Stimulated activated CD4-positive, alpha-beta T cell treated with anti-CD3 and anti-CD28 coated beads, Interleukin-4, amount 100 ng/mL, for 48 hours (primary cell): ENCODE data around the gene DCXR.

Source experiments
- DNase-seq, 2 donors: peaks; one replicate each; pipeline ENCODE4 v3.0.0-alpha.2; 2020; ENCODE audit warnings: low read depth in 2 of 2

Gene DCXR

DNA sequence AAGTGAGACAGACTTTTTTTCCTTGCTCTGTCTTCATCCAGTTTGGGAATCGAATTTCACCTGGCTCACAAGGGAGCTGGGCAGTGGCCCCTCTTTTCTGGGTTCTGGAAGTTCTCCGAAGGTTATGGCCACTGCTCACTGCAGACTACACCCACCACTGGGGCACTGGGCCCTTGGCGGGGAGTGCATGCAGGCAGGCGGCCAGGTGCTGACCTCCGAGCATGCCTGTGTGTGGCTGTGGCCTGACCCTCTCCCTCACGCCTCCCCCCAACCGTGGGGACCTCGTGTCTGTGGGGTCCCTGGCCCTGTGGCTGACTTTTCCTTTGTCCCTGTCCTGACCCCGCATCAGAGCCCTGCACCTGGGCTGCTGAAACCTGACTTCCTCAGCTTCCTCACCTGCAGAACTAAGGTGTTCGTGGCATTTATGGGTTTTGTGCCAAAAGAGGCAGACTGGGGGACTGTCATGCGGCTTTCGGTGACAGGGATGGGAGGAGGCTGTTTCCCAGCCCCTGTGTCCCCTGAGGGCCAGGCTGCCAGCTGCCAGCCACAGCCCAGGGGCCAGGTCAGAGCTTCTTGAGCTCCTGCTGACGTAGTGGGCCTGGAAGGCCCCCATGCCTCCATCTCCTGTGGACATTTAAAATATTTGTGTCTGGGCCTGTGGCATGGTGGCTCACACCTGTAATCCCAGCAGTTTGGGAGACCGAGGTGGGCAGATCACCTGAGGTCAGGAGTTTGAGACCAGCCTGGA lies 38.6 kb downstream of the DCXR start:
- DNase-seq: no peak

DNA sequence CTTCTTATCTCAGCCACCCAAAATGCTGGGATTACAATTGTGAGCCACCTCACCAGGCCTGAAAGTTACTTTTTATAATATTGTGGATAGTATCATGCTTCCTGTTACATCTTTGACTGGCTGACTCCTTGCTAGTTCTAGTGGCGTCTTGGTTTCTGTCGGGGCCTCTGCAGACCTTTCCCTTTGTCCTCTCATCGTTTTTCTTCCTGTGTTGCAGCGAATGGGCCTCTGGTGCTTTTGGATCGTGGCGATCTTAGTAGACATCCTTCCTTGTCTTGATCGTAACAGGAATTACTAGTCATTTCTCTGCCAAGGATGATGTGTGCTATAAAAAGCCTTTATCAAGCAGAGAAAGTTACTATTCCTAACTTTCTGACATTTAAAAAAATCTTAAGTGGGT lies 39.3 kb downstream of the DCXR start:
- no peak for DNase-seq

DNA sequence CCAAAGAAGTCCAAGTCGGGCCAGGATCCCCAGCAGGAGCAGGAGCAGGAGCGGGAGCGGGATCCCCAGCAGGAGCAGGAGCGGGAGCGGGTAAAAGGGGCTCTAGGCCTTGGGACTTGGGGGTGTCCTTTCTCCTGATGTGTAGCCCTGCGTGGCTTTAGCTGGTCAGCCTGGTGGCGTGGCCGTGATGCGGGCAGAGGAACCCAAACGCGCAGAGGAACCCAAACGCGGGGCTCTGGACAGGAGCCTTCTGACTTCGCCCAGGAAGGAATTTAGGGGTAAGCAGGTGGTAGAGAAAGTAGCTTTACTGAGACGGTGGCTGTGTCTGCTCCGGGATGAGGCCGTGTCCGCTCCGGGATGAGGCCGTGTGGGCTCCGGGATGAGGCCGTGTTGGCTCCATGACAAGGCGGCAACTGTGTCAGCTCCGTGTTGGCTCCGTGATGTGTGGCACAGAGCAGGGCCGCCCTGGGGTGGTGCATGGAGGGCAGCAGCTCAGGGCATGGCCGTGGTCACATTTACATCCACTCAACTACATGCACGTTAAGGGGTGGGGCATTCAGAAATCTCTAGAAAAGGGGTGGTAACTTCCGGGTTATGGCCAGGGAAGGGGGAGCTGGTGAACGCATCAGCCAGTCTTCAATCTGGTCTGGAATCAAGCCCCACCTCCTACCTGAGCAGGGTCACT lies 40.6 kb downstream of the DCXR start:
- DNase-seq: no peak

DNA sequence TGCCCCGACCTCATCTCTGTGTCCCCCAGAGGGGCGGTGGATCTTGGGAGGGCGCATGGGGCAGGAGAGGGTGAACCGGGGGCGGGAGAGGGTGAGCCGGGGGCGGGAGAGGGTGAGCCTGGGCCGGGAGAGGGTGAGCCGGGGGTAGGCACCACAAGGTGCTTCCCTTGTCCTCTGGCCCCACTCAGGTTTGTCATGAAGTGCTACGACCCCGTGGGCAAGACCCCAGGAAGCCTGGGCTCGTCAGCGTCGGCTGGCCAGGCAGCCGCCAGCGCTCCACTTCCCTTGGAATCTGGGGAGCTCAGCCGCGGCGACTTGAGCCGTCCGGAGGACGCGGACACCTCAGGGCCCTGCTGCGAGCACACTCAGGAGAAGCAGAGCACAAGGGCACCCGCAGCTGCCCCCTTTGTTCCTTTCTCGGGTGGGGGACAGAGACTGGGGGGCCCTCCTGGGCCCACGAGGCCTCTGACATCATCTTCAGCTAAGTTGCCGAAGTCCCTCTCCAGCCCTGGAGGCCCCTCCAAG lies 41.2 kb downstream of the DCXR start:
- DNase-seq: no peak

DNA sequence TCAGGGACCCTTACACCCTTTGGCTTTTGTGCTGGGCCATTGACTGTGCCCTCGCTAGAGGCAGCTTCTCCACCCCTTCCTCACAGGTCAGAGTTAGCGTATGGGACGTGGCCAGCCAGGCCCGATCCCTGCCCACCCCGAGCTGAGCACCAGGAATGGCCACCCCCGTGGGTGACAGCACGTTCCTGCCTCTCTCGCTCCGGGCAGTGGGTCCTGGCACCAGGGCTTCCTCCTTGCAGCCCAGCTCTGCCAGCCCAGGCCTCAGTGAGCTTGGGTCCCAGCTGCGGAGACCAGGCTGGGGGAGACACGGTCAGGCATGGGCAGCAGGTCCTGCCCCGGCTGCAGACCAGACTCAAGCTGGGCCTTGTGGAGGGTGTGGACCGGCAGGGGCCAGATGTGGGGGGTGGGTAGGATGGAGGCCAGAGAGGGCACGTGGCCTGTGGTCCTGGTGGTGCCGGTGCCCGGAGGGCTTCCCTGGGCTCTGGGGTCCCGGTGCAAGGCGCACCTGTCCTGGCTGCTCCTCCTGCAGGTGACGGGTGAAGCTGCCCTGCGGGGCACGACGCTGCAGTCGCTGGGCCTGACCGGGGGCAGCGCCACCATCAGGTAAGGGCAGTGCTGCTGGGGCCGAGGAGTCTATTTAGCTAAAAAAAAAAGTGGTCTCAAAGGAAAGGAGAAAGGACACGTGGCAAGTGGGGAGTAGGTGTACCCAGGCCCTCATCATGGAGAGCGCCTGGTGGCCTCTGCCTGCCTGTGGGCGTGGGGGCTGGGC lies 41.9 kb downstream of the DCXR start:
- DNase-seq: no peak

DNA sequence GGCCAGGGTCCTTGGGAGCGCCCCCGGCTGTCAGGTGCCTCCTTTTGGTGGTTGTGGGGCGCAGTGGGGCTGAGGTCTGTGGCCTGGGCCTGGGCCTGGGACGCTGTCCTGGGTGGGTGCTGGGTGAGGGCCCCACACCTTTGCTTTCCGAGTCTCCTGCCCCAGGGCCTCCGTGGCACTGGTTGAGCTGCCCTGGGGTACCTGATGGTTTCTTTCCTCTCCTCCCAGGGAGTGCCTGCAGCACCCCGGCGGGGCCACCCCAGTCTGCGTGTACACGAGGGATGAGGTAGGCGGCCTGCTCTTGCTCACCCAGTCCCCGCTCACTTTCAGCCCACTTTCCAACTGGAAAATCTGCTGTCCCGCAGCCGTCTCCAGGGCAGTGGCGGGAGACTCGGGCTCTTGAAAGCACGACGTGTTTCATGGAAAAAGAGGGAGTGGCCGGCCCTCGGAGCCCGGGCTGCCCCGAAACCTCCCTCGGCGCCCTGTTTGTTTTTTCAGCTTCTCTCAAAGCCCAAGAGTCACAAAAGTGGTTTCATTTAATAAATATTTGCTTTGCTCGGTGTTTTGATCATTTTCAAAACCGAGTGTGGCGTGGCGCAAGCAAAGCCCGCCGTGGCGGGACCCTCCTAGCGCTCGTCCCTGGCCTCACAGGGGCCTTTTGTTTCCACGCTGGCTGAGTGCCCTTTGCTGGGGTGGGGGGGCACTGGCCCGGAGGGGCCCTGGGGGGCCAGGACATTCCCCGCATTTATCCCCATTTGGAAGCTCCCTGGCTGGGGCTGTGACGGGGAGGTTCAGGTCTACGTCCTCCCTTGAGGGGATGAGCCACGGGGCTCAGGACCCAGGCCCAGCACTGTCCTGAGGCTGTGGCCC lies 42.7 kb downstream of the DCXR start:
- no peak for DNase-seq

DNA sequence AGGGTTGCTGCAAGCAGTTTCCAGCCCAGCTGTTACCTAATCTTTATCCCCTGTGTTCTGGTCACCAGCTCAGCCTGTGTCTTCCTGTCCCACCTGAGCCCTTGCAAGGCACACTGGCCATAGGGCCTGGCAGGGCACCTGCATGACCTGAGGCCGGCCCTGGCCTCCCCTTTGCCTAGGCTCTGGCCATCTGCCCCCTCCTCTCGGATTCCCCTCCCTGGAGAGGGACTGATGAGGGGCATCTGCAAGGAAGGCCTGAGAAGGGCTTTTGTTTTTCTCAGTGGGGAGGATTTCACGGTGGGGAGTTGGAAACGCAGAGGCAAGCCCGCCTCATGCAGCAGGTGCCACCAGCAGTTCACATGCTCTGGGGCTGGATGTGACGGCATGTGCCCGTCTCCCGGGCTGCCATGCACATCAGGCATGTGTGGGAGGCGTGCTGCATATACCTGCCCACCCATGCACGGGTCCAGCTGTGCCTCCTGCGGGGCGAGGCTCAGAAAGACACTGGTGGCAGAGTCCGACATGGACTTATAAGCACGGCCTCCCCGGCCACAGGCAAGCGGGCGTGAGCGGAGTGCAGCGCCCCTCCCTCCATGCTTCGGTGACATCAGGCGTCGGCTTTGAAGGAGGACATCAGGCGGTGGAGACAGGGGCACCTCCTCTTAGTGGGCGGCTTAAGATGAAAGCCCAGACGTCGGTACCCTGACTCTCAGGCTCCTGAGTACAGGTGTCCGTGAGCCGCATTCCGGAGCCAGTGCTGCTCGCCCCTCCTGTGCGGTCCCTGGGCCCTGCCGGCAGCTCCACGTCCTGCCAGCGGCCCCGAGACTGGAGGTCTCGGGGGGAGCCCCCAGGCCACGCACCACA lies 43.5 kb downstream of the DCXR start:
- DNase-seq: no peak

DNA sequence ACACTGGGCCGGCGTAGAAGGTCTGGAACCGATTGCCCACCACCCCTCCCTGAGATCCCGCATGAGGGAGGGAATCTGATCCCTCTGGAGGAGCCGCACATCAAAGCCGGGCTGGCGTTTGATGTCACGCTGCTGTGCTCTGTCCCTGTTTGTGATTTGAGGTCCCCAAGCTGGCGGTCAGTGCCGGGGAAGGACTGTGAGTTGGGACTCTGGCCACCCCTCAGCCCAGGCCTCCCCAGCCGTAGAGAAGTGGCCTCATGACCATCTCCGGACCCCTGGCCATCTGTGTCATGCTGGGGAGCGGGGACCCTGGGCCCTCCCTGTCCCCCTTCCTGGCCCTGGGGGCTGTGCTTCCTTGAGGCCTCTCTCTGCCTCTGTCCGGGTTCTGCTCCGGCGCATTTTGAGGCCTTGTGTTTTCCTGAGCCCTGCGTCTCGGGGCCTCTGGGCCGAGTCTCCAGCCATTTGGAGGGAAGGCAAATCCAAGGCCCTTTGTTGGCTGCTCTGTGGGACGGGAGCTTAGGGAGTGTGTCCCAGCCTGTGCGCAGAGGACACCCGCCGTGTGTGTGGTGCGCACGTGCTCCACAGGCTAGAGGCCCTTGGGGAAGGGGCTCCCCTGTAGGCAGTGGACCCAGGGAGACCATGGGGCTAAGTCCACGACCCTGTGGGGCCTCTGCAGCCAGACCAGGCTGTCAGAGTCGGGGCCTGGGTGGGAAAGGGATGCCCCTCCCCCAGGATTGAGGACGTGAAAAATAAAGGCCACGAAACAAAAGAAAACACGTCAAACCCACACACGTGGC lies 45.0 kb downstream of the DCXR start:
- no peak for DNase-seq

DNA sequence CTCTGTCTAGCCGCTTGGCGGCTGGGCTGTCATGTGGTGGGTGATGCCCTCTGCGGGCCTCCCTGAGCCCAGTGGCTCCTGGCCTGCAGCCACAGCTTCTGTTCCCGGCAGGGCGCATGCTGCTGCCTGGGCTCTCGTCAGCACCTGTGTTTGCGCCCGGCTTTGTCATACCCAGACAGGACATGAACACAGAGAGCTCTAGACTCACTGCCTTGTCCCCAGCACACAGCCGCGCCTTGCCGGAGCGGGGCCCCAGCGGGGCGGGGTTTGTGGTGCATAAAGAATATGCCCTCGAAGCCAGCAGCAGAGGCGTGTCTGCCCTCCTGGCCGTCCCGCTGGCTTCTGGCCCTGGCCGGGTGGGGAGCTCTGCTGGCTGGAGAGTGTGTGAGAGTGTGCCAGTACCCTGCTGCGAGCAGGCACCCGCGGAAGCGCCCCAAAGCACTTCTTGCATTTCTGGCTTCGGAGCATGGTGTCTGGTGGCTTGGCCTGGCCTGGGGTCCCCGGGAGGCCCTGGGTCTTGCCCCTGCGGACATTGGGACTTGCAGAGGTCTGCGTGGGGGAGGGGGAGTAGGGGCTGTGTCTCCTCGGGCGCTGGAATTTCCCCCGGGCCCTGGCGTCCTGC lies 45.7 kb downstream of the DCXR start:
- no peak for DNase-seq

DNA sequence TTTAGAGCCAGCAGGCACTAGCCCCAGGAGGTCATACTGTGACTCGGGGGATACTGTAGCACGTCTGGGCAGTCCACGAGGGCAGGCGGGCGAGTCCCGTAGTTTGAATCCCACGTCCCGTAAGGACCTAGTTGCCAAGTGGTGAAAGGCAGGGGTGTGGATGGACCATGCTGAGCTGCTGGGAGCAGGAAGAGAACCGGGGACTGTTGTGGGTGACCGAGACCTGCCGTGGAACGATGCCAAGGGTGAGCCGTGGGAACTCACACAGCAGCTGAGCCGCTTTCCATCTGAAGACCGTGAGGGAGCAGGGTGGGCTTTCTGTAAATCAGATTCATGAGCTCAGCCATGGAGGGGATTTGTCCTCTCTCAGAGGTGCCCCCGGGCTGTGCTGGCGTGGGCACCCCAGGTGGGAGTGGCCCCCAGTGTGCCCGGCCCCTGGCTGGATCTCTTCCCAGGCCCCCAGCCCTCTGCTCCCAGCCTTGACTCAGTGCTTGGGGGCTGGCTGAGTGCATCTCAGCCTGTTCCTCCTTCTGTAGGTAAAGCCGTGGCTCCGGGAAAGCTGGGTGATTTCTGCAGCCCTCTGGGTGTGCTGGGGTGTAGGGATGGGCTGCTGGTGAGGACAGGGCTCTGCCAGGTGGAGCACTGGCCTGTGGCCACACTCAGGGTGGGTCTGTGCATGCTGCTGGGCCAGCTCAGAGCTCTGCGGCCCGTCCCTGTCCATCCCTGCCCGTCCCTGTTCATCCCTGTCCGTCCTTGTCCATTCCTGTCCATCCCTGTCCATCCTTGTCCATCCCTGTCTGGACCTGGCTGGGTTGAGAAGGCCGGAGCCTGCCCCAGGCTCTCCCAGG lies 46.4 kb downstream of the DCXR start:
- no peak for DNase-seq

DNA sequence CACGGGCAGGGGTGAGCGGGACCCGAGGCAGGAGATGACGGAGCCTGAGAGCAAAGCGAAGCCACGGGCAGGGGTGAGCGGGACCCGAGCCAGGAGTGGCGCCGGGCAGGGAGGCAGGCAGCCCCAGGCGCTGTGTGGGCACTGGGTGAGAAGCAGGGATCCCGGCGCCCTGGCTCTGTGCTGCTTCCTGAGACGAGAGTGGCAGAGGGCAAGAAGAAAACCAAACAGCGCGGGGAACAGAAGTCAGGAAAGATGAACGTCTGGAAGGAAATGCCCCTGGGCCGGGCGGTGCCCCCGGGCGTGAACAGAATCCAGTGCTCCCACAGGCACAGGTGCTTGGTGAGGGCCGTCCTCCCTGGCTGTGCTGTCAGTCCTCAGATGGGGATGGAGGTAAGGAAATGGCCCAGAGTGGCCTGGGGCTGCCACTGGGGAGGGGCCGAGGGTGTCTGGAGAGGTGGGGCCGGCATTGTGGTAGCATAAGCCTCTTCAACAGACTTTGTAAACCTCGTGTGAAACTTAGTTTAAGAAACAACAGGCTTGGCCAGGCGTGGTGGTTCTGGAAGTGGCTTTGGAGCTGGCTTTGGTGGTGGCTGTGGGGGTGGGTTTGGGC lies 50.2 kb downstream of the DCXR start:
- no peak for DNase-seq

DNA sequence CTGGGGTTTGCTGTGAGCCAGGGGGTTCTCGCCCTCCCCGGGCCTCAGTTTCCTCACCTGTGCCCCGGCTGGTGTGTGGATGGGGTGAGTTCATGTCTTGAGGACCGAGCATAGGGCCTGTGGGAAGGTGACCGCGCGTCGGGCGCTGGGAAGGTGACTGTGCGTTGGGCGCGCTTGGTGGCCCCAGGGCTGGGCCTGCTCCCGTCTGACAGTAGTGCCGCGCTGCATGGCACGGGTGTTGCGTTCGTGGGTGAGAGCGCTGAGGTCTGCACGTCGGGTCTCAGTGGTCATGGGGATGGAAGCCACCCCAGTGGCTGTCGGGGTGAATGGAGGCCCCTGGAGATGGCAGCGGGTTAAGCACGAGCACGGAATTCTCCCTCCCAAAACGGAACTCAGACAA lies 50.9 kb downstream of the DCXR start:
- no peak for DNase-seq
